Stimulated activated CD8-positive, alpha-beta memory T cell treated with anti-CD3 and anti-CD28 coated beads, Interleukin-7, amount 100 ng/mL, for 24 hours (primary cell): ENCODE results near the gene ARID1B.

ENCODE experiments used
- DNase-seq: peaks from one replicate; pipeline ENCODE4 v3.0.0-alpha.2; 2020; ENCODE audit warnings: low read depth

The ARID1B gene

GRCh38 chr6:157079277-157079676, 302.1 kb downstream of the ARID1B start:
- no peak for DNase-seq

- DNase-seq = no peak
These were observed 302.6 kb downstream of the ARID1B start for GRCh38 chr6:157079771-157080170.

GRCh38 chr6:157080986-157081391, 303.8 kb downstream of the ARID1B start:
- no peak for DNase-seq

- DNase-seq = no peak
These were observed 306.2 kb downstream of the ARID1B start for GRCh38 chr6:157083343-157083742.

- no peak for DNase-seq
These were observed 309.5 kb downstream of the ARID1B start for GRCh38 chr6:157086632-157087031.

GRCh38 chr6:157087974-157088373, 310.8 kb downstream of the ARID1B start:
- DNase-seq = no peak

GRCh38 chr6:157088841-157089240, 311.7 kb downstream of the ARID1B start:
- DNase-seq = no peak

GRCh38 chr6:157089258-157089657, 312.1 kb downstream of the ARID1B start:
- DNase-seq = no peak

GRCh38 chr6:157089851-157090250, 312.7 kb downstream of the ARID1B start:
- no peak for DNase-seq

GRCh38 chr6:157090736-157091135, 313.6 kb downstream of the ARID1B start:
- no peak for DNase-seq

GRCh38 chr6:157091243-157091642, 314.1 kb downstream of the ARID1B start:
- no peak for DNase-seq

- DNase-seq = no peak
These were observed 314.8 kb downstream of the ARID1B start for GRCh38 chr6:157091856-157092460.

GRCh38 chr6:157092736-157093135, 315.6 kb downstream of the ARID1B start:
- no peak for DNase-seq

- no peak for DNase-seq
These were observed 316.4 kb downstream of the ARID1B start for GRCh38 chr6:157093536-157093935.

GRCh38 chr6:157094038-157094437, 316.9 kb downstream of the ARID1B start:
- no peak for DNase-seq

GRCh38 chr6:157095084-157095483, 317.9 kb downstream of the ARID1B start:
- DNase-seq = no peak

- DNase-seq = no peak
These were observed 318.4 kb downstream of the ARID1B start for GRCh38 chr6:157095569-157095968.

- DNase-seq = no peak
These were observed 318.9 kb downstream of the ARID1B start for GRCh38 chr6:157096105-157096504.

GRCh38 chr6:157096522-157096921, 319.3 kb downstream of the ARID1B start:
- DNase-seq = no peak

GRCh38 chr6:157097255-157097955, 320.2 kb downstream of the ARID1B start:
- no peak for DNase-seq

- no peak for DNase-seq
These were observed 321.8 kb downstream of the ARID1B start for GRCh38 chr6:157098999-157099398.

GRCh38 chr6:157099912-157100593, 322.9 kb downstream of the ARID1B start:
- peak; percentile 20 for DNase-seq

GRCh38 chr6:157101166-157101565, 324.0 kb downstream of the ARID1B start:
- DNase-seq = no peak
